ENCODE measurements around the gene OPHN1. TPM values are rescaled to one million over a fixed set of nuclear protein-coding genes. Genes with fewer than 3 reads are reported as not detected.

OPHN1 gene
- total RNA-seq, 2 donors from 2014 or later, result 2.5 to 4.3 TPM

DNA sequence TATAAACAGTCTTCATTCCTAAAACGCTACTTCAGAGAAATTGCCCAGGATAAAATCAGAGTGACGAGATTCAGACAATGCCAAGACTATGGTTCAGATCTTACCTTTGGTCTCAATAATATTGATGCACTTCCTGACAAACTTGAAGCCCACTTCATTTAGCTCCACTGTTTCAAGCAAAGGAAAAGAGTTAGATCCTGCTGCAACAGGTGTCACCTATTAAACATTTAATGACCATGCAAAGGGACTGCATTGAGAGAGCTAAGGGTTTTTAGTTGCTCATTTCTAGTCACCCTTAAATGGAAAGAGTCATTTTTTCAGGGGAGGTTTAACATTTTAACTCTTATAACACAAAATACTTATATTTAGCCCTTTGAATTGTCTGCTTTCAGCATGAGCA lies 239.5 kb downstream of the OPHN1 start:
- DNase-seq (ENCODE audit: low spot score), result no peak
- H3K27ac ChIP-seq, result no peak overlapping the region
- TF ChIP-seq, protein P1, sequence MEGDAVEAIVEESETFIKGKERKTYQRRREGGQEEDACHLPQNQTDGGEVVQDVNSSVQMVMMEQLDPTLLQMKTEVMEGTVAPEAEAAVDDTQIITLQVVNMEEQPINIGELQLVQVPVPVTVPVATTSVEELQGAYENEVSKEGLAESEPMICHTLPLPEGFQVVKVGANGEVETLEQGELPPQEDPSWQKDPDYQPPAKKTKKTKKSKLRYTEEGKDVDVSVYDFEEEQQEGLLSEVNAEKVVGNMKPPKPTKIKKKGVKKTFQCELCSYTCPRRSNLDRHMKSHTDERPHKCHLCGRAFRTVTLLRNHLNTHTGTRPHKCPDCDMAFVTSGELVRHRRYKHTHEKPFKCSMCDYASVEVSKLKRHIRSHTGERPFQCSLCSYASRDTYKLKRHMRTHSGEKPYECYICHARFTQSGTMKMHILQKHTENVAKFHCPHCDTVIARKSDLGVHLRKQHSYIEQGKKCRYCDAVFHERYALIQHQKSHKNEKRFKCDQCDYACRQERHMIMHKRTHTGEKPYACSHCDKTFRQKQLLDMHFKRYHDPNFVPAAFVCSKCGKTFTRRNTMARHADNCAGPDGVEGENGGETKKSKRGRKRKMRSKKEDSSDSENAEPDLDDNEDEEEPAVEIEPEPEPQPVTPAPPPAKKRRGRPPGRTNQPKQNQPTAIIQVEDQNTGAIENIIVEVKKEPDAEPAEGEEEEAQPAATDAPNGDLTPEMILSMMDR (IDR thresholded peaks at IDR 0.05), result no peak

DNA sequence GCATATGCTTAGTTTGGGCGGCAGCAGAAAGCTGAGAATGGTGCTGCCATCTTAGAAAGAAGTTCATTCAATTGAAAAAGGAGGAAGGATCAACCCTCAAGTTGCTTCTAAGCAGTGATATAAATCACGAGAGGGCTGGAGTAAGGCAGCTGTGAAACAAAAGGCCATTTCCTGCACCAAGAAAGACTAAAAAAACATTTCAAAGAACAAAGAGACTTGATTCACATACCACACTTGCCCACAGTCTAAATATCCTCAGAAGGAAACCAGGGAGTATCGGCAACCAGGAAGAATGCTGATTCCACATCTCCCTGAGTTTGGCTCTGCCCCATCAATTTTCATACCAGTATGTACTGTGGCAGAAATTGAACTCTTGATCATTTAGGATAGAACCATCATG lies 240.1 kb downstream of the OPHN1 start:
- H3K4me1 ChIP-seq, result no peaks in the 10 kb centered on the region
- no peak for DNase-seq (ENCODE audit: low spot score)
- H3K27me3 ChIP-seq, result no peaks in the 10 kb centered on the region
- TF ChIP-seq, protein P1 (IDR thresholded peaks at IDR 0.05), result no peak
- no peaks in the 10 kb centered on the region for H3K9me3 ChIP-seq
- H3K27ac ChIP-seq, result no peak overlapping the region
- H3K4me3 ChIP-seq, result no peak overlapping the region
- no peaks in the 10 kb centered on the region for H3K36me3 ChIP-seq

More for the DNA sequence above, 239.5 kb downstream of the OPHN1 start:
- Histone ChIP-seq H3K4me3 (no peak overlapping the region), H3K36me3 (no peaks in the 10 kb centered on the region), H3K4me1 (no peaks in the 10 kb centered on the region), H3K9me3 (no peaks in the 10 kb centered on the region), H3K27me3 (no peaks in the 10 kb centered on the region)

DNA sequence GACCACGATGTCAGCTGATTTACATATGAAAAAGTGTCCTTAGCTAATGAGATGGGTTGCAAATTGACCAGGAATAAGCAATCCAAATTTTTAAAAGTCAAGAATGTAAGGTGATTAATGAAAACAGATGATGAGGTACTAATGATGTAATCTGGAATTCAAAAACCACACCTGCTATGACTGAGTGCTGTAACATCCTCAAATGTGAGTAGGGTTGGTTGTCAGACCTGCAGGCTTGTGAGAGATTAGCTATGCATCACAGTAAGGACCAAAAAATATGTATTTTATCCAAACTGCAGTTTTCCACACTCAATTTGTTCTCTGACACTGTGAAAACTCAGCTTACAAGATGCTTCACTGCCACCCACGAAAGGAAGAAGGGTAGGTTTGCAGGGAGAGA lies 242.5 kb downstream of the OPHN1 start:
- TF ChIP-seq, protein P1 (IDR thresholded peaks at IDR 0.05), result no peak
- no peaks in the 10 kb centered on the region for H3K27me3 ChIP-seq
- no peaks in the 10 kb centered on the region for H3K36me3 ChIP-seq
- no peak overlapping the region for H3K27ac ChIP-seq
- no peaks in the 10 kb centered on the region for H3K4me1 ChIP-seq
- no peak overlapping the region for H3K4me3 ChIP-seq
- no peak for DNase-seq (ENCODE audit: low spot score)
- no peaks in the 10 kb centered on the region for H3K9me3 ChIP-seq

DNA sequence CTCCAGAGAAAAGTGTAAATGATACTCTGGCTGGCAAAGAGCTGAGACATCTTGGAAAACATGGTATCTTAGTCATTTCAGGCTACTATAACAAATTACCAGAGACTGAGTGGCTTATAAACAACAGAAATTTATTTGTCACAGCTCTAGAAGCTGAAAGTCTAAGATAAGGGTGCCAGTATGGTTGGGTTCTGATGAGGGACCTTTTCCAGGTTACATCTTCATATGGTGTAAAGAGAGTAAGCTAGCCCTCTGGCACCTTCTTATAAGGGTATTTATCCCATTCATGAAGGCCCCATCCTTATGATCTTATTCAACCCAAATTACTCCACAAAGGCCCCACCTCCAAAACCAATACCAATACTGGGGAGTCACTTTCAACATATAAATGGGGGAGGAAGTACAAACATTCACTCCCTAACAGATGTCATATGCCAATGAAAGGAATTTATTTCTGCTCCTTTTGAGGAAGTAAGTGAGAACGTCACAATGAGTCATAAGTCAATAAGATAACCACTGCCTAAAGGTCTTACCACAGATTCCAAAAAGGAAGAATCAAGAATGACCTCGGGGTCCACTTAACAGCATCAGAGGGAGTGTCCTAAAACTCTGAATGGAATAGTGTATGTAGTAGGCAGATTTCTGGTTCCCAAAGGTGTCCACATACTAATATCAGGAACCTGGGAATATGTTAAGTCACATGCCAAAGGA lies 246.6 kb downstream of the OPHN1 start:
- no peak overlapping the region for H3K4me3 ChIP-seq
- H3K9me3 ChIP-seq, result no peaks in the 10 kb centered on the region
- H3K36me3 ChIP-seq, result no peaks in the 10 kb centered on the region
- no peaks in the 10 kb centered on the region for H3K4me1 ChIP-seq
- H3K27me3 ChIP-seq, result no peaks in the 10 kb centered on the region
- TF ChIP-seq, protein P1 (IDR thresholded peaks at IDR 0.05), result no peak
- H3K27ac ChIP-seq, result no peak overlapping the region
- no peak for DNase-seq (ENCODE audit: low spot score)

DNA sequence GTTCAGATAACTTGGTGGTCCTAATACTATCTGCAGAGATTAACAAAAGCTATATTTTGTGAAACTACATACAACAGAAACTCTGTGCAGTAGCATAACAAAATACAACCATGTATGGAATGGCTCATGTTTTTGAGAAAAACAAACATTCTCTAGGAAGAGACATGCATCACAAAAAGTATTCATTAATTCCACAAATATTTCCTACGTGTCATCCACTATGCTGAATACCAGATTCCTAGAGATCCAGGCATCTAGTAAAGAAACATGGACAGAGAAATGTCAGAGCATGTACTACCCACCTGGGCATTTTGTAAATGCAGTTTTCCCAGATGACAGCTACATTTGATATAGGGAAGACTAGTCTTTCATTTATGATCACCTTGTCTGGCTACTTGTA lies 248.1 kb downstream of the OPHN1 start:
- H3K4me3 ChIP-seq, result no peak overlapping the region
- no peaks in the 10 kb centered on the region for H3K9me3 ChIP-seq
- no peak for DNase-seq (ENCODE audit: low spot score)
- no peaks in the 10 kb centered on the region for H3K4me1 ChIP-seq
- no peaks in the 10 kb centered on the region for H3K36me3 ChIP-seq
- no peaks in the 10 kb centered on the region for H3K27me3 ChIP-seq
- TF ChIP-seq, protein P1 (IDR thresholded peaks at IDR 0.05), result no peak
- no peak overlapping the region for H3K27ac ChIP-seq
